A549 (cell line): Measurements from ENCODE around the gene SMTN.

Experiments
- FOSL2 ChIP-seq, 2 experiments: fragments of 450-650 bp in 1 of 2; fragments of >200 bp in 1 of 2; sonication (Bioruptor Twin) in 1 of 2; formaldehyde crosslinking; IDR thresholded peaks; 2 replicates each; pipeline versions ENCODE4 v1.5.0 to v1.6.1; 2016 to 2020; ENCODE audit warnings: mild to moderate bottlenecking in 1 of 2, moderate library complexity in 1 of 2
- HOXB13 ChIP-seq: fragments of 250-450 bp; sonication (Bioruptor Pico); IDR thresholded peaks from 2 replicates; pipeline ENCODE4 v1.5.0; 2020; ENCODE audit warnings: low read depth, mild to moderate bottlenecking, moderate library complexity
- MAZ ChIP-seq: fragments of 150-350 bp; IDR thresholded peaks from 2 replicates; pipeline ENCODE4 v1.6.1; 2014; ENCODE audit warnings: antibody characterized with exemption, low read depth, low read length, borderline replicate concordance
- NPAS2 ChIP-seq: fragments of 250-450 bp; sonication (Bioruptor Pico); IDR thresholded peaks from 2 replicates; pipeline ENCODE4 v1.8.0; 2022; ENCODE audit warnings: mild to moderate bottlenecking, moderate library complexity, borderline replicate concordance
- POLR2A ChIP-seq: IDR thresholded peaks from 2 replicates; pipeline ENCODE4 v1.6.1; 2012; ENCODE audit warnings: mild to moderate bottlenecking, low read length
- TF ChIP-seq, protein P1 (sequence below): fragments of >200 bp; sonication (Bioruptor Twin); formaldehyde crosslinking; IDR thresholded peaks from 3 replicates; pipeline ENCODE4 v1.5.1; 2016
- TF ChIP-seq, protein P2 (sequence below): IDR thresholded peaks from 2 replicates; pipeline ENCODE4 v1.6.1; 2012

DNA sequence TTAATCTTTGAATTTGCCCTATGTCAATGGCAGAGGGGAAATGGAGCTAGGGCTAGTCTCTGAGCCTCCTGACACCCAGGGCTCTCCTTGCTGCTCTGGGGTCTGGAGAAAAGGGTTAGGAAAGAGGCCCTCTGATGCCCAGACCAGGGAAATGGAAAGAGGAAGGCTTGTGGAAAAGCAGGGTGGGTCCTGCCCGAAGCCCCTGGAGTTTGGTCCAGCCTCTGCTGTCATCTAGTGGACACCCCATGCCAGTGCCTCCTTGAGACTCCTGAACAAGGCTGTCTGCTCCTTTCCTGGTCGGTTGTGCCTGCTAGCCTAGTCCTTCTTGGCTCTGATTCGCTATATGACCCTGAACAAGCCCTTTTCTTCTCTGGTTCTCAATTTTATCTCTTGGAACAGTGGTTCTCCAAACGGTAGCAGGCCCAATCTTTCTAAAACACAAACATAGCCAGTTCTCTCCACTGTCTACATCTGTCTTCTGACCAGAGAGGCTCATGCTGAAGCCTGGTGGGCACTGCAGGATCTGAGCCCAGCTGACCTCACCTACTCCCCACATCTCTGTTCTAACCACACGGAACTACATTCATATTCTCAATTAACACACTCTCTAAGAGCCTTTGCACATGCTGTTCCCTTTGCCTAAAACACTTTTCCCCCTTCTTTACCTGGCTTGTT lies 68.0 kb downstream of the SMTN start:
- TF ChIP-seq POLR2A = no peak
- TF ChIP-seq NPAS2 = no peak
- no peak for TF ChIP-seq FOSL2 (IDR thresholded peaks at IDR 0.05)
- TF ChIP-seq FOSL2 (CRISPR knock-in tag; IDR thresholded peaks at IDR 0.05) = no peak
- TF ChIP-seq, protein P1, sequence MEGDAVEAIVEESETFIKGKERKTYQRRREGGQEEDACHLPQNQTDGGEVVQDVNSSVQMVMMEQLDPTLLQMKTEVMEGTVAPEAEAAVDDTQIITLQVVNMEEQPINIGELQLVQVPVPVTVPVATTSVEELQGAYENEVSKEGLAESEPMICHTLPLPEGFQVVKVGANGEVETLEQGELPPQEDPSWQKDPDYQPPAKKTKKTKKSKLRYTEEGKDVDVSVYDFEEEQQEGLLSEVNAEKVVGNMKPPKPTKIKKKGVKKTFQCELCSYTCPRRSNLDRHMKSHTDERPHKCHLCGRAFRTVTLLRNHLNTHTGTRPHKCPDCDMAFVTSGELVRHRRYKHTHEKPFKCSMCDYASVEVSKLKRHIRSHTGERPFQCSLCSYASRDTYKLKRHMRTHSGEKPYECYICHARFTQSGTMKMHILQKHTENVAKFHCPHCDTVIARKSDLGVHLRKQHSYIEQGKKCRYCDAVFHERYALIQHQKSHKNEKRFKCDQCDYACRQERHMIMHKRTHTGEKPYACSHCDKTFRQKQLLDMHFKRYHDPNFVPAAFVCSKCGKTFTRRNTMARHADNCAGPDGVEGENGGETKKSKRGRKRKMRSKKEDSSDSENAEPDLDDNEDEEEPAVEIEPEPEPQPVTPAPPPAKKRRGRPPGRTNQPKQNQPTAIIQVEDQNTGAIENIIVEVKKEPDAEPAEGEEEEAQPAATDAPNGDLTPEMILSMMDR = peak; percentile 90
- no peak for TF ChIP-seq HOXB13 (CRISPR knock-in tag)
- TF ChIP-seq, protein P2, sequence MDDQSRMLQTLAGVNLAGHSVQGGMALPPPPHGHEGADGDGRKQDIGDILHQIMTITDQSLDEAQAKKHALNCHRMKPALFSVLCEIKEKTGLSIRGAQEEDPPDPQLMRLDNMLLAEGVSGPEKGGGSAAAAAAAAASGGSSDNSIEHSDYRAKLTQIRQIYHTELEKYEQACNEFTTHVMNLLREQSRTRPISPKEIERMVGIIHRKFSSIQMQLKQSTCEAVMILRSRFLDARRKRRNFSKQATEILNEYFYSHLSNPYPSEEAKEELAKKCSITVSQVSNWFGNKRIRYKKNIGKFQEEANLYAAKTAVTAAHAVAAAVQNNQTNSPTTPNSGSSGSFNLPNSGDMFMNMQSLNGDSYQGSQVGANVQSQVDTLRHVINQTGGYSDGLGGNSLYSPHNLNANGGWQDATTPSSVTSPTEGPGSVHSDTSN = no peak
- TF ChIP-seq MAZ = no peak
